H1 (cell line): ENCODE measurements around the gene MUC22. TPM values are rescaled to one million over a fixed set of nuclear protein-coding genes. Genes with fewer than 3 reads are reported as not detected.
"Not testable (repeated sequence)": the region's sequence is repeated elsewhere in the genome, so short reads cannot be mapped to it uniquely, and the experiment has no call there.

Source experiments
- CTCF ChIA-PET: fragments of 300-600 bp; sonication (Branson Sonifier 250); formaldehyde crosslinking; loops from one replicate; lab custom pipeline; 2021; ENCODE audit not compliant: partially characterized antibody; lab: Charles Lee
- POLR2A ChIA-PET: fragments of 300-600 bp; sonication (Branson Sonifier 250); formaldehyde crosslinking; loops from one replicate; lab custom pipeline; 2021; ENCODE audit warnings: inconsistent platforms; ENCODE audit not compliant: partially characterized antibody; lab: Charles Lee
- DNase-seq, 2 experiments: peaks; one replicate each; pipeline versions ENCODE4 v3.0.0 to v3.0.0-alpha.2; 2010 to 2022; ENCODE audit warnings: low spot score in 2 of 2, low read depth in 1 of 2, mixed read lengths in 1 of 2
- FAIRE-seq: peaks from 2 replicates; lab custom pipeline; 2011; peaks lifted over from hg19 to GRCh38; lab: Jason Lieb, UNC
- H2AFZ ChIP-seq: 2 replicates; pipeline ENCODE4 v1.8.1; 2012; ENCODE audit warnings: low read length, inconsistent platforms
- H2AK5ac ChIP-seq: 2 replicates; pipeline ENCODE4 v1.6.1; 2013; ENCODE audit warnings: low read depth, low read length
- H2BK120ac ChIP-seq: replicated peaks from 2 replicates; pipeline ENCODE3; 2013; ENCODE audit warnings: low read depth, low read length, inconsistent platforms
- H2BK12ac ChIP-seq: 2 replicates; pipeline ENCODE4 v1.6.1; 2013; ENCODE audit warnings: low read depth, low read length
- H2BK15ac ChIP-seq: 2 replicates; pipeline ENCODE4 v1.6.1; 2013; ENCODE audit warnings: low read length
- H2BK20ac ChIP-seq: 2 replicates; pipeline ENCODE4 v1.6.1; 2013; ENCODE audit warnings: low read length
- H2BK5ac ChIP-seq: 2 replicates; pipeline ENCODE4 v1.6.1; 2013; ENCODE audit warnings: low read depth, low read length
- H3K14ac ChIP-seq: 2 replicates; pipeline ENCODE4 v1.6.1; 2013; ENCODE audit warnings: inconsistent platforms; ENCODE audit not compliant: insufficient read length
- H3K18ac ChIP-seq: 2 replicates; pipeline ENCODE4 v1.6.1; 2013; ENCODE audit warnings: low read length; ENCODE audit errors: extremely low read depth
- H3K23ac ChIP-seq: 2 replicates; pipeline ENCODE4 v1.6.1; 2013; ENCODE audit warnings: inconsistent platforms; ENCODE audit not compliant: insufficient read length
- H3K23me2 ChIP-seq: 2 replicates; pipeline ENCODE4 v1.6.1; 2013; ENCODE audit warnings: low read depth, low read length
- H3K27ac ChIP-seq: 2 replicates; pipeline ENCODE4 v1.6.1; 2011; ENCODE audit warnings: low read depth, low read length, inconsistent platforms
- H3K27me3 ChIP-seq, 4 experiments: replicated peaks in 1 of 4; 1 replicate in 1 of 4; 2 replicates in 3 of 4; pipeline versions ENCODE4 v1.6.1 to v1.8.1; 2011 to 2013; ENCODE audit warnings: low read length in 3 of 4, mild to moderate bottlenecking in 3 of 4, inconsistent platforms in 2 of 4, mixed read lengths in 2 of 4, moderate library complexity in 1 of 4; ENCODE audit not compliant: control insufficient read depth in 3 of 4, insufficient read depth in 3 of 4; ENCODE audit errors: extremely low read depth in 1 of 4
- H3K36me3 ChIP-seq, 4 experiments: 2 replicates each; pipeline versions ENCODE4 v1.6.1 to v1.8.1; 2011 to 2013; ENCODE audit warnings: mild to moderate bottlenecking in 4 of 4, low read length in 3 of 4, moderate library complexity in 2 of 4, control low read depth in 1 of 4, inconsistent platforms in 1 of 4; ENCODE audit not compliant: insufficient read depth in 4 of 4, control insufficient read depth in 2 of 4
- H3K4ac ChIP-seq: replicated peaks from 2 replicates; pipeline ENCODE3; 2013; ENCODE audit warnings: low read length, low read depth, mixed read lengths, inconsistent platforms; ENCODE audit not compliant: insufficient read length
- H3K4me1 ChIP-seq, 4 experiments: replicated peaks in 1 of 4; 1 replicate in 1 of 4; 2 replicates in 3 of 4; pipeline versions ENCODE4 v1.6.1 to v1.8.1; 2011 to 2013; ENCODE audit warnings: low read length in 3 of 4, inconsistent platforms in 2 of 4, mixed read lengths in 1 of 4; ENCODE audit not compliant: insufficient read depth in 4 of 4, control insufficient read depth in 3 of 4
- H3K4me2 ChIP-seq, 2 experiments: 2 replicates each; pipeline versions ENCODE4 v1.6.1 to v1.8.1; 2011 to 2013; ENCODE audit warnings: low read depth in 2 of 2, low read length in 2 of 2, control low read depth in 1 of 2, inconsistent platforms in 1 of 2, mild to moderate bottlenecking in 1 of 2; ENCODE audit not compliant: insufficient read depth in 1 of 2
- H3K4me3 ChIP-seq, 4 experiments: fragments of 200-600, 300-600 bp in 1 of 4; sonication (generic), shearing (Covaris generic), sonication (Bioruptor Twin) in 1 of 4; 2 replicates each; pipeline versions ENCODE4 v1.5.1 to v1.8.1; 2011 to 2016; ENCODE audit warnings: low read length in 4 of 4, low read depth in 3 of 4, control low read depth in 2 of 4, inconsistent platforms in 2 of 4, mild to moderate bottlenecking in 2 of 4, mixed read lengths in 1 of 4, moderate library complexity in 1 of 4; ENCODE audit not compliant: insufficient read depth in 2 of 4; ENCODE audit errors: extremely low read depth in 1 of 4
- H3K56ac ChIP-seq: replicated peaks from 2 replicates; pipeline ENCODE3; 2013; ENCODE audit warnings: low read depth, mild to moderate bottlenecking, mixed read lengths, low read length, inconsistent platforms; ENCODE audit not compliant: insufficient read length
- H3K79me1 ChIP-seq: 2 replicates; pipeline ENCODE4 v1.6.1; 2013; ENCODE audit warnings: low read depth, low read length, control low read depth
- H3K79me2 ChIP-seq, 2 experiments: 2 replicates each; pipeline versions ENCODE4 v1.6.1 to v1.8.1; 2012 to 2013; ENCODE audit warnings: low read length in 2 of 2, mild to moderate bottlenecking in 2 of 2, inconsistent platforms in 1 of 2; ENCODE audit not compliant: insufficient read depth in 2 of 2, control insufficient read depth in 1 of 2
- H3K9ac ChIP-seq, 4 experiments: replicated peaks in 1 of 4; 1 replicate in 1 of 4; 2 replicates in 3 of 4; pipeline versions ENCODE4 v1.6.1 to v1.8.1; 2011 to 2013; ENCODE audit warnings: low read depth in 3 of 4, low read length in 3 of 4, control low read depth in 2 of 4, mild to moderate bottlenecking in 2 of 4, moderate library complexity in 2 of 4, inconsistent platforms in 1 of 4; ENCODE audit errors: extremely low read depth in 1 of 4
- H3K9me3 ChIP-seq, 2 experiments: 2 replicates each; pipeline versions ENCODE4 v1.6.1 to v1.8.1; 2012 to 2013; ENCODE audit warnings: mild to moderate bottlenecking in 2 of 2, moderate library complexity in 2 of 2, control low read depth in 1 of 2, inconsistent platforms in 1 of 2, low read depth in 1 of 2, low read length in 1 of 2, mixed read lengths in 1 of 2; ENCODE audit not compliant: insufficient read depth in 2 of 2
- H4K20me1 ChIP-seq, 2 experiments: replicated peaks in 1 of 2; 2 replicates each; pipeline versions ENCODE3 to v1.8.1; 2011 to 2013; ENCODE audit warnings: inconsistent platforms in 2 of 2, low read length in 2 of 2, mild to moderate bottlenecking in 1 of 2; ENCODE audit not compliant: insufficient read depth in 2 of 2, control insufficient read depth in 1 of 2
- H4K5ac ChIP-seq: 2 replicates; pipeline ENCODE4 v1.6.1; 2013; ENCODE audit warnings: low read length, low read depth, mixed read lengths, inconsistent platforms; ENCODE audit not compliant: insufficient read length
- H4K8ac ChIP-seq: 2 replicates; pipeline ENCODE4 v1.8.0; 2013; ENCODE audit warnings: mild to moderate bottlenecking, moderate library complexity, low read length, inconsistent platforms; ENCODE audit not compliant: insufficient read depth; ENCODE audit errors: extremely low read depth
- H4K91ac ChIP-seq: replicated peaks from 2 replicates; pipeline ENCODE3; 2013; ENCODE audit warnings: low read length, mixed read lengths, inconsistent platforms; ENCODE audit not compliant: insufficient read length
- WGBS, 2 experiments: shearing (Covaris generic) in 1 of 2; methylation state at CpG; one replicate each; pipeline versions ENCODE4 v1.1.6 to v1.1.7; 2013 to 2015; ENCODE audit warnings: low lambda C conversion rate in 2 of 2, mixed read lengths in 2 of 2, inconsistent platforms in 1 of 2, low coverage in 1 of 2, missing lambda C conversion rate in 1 of 2; ENCODE audit not compliant: insufficient replicate concordance in 2 of 2, insufficient coverage in 1 of 2, insufficient read length in 1 of 2; ENCODE audit errors: extremely low coverage in 1 of 2, missing lambda C conversion rate in 1 of 2; 5-methylcytosine and 5-hydroxymethylcytosine counted together
- polyA plus RNA-seq, 7 experiments: library from polyadenylated mRNA; depleted of rRNA in 3 of 7; stranded (reverse) in 5 of 7; unstranded in 2 of 7; fragments of >200 nt in 5 of 7; fragments of 200-250 nt in 2 of 7; gene quantifications; 1 replicate in 5 of 7; 2 replicates in 1 of 7; 4 replicates in 1 of 7; pipeline versions ENCODE4 v1.2.1 to v1.2.3, GENCODE V29; 2011 to 2013; ENCODE audit warnings: missing spikeins in 2 of 7, mixed read lengths in 2 of 7
- total RNA-seq: library from RNA; stranded (reverse); fragmentation: NEBNext Ultra II Directional; extraction: Animal tissue kit (Norgen Biotek cat#: 25700); gene quantifications from 2 replicates; pipeline ENCODE4 v1.2.1, GENCODE V29; 2021

Gene MUC22
- total and polyA plus RNA-seq, 2 of the 8 experiments (the other 6 are each of a cell fraction or from before 2014, with no cell fraction given), result 0.02 TPM; not detected in 1

DNA sequence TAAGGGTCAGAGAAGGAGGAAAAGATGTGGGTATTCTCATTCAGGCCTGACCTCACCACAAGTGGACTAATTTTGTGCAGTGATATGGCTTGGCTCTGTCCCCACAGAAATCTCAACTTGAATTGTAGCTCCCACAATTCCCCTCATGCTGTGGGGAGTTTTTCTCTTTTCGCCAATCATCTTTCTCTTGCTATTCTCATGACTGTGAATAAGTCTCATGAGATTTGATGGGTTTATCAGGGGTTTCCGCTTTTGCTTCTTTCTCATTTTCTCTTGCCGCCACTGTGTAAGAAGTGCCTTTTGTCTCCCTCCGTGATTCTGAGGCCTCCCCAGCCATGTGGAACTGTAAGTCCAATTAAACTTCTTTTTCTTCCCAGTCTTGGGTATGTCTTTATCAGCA lies 42.9 kb downstream of the MUC22 start:
- H4K8ac ChIP-seq, H4K91ac ChIP-seq, H3K9ac ChIP-seq, H3K79me2 ChIP-seq, H2BK120ac ChIP-seq, H4K20me1 ChIP-seq, FAIRE-seq, H3K9me3 ChIP-seq, H3K36me3 ChIP-seq, POLR2A ChIA-PET, H3K27ac ChIP-seq, H2BK20ac ChIP-seq, H3K4me2 ChIP-seq, H2BK5ac ChIP-seq, H3K18ac ChIP-seq, H2BK15ac ChIP-seq, H3K4me3 ChIP-seq, H3K27me3 ChIP-seq, H3K23me2 ChIP-seq, H3K14ac ChIP-seq, H2BK12ac ChIP-seq, H2AK5ac ChIP-seq, H3K4me1 ChIP-seq, H2AFZ ChIP-seq, H3K79me1 ChIP-seq, DNase-seq, H4K5ac ChIP-seq, H3K23ac ChIP-seq, H3K56ac ChIP-seq, H3K4ac ChIP-seq: not testable (repeated sequence)
- WGBS, 2 experiments, result 94% methylated on average over 3 of the region's 4 CpGs; no CpG with 5 or more reads in 1 of the 2 experiments
- CTCF ChIA-PET, result interaction anchor here (0.7 to 9.2 kb wide), 6 partner anchors 8 to 139 kb away, joined by 3 to 53 read pairs (median 6); partner anchors contain the start of gene VARS2
